ENCODE results near the gene STIM2.

The STIM2 gene

DNA sequence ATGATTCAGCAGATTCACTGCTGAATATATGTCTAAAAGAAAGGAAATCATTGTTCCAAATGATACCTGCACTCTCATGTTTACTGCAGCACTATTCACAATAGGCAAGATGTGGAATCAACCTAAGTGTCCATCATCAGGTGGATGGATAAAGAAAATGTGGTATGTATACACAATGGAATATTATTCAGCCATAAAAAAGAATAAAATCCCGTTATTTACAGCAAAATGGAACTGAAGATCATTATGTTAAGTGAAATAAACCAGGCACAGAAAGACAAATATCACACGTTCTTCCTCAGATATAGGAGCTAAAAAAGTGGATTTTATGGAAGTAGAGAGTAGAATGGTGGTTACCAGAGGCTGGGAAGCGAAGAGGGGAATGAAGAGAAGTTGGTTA is 130.4 kb downstream of the STIM2 start:
- Histone ChIP-seq H3K4me1 (ENCODE audit: control insufficient read depth in 2 of 2, insufficient read depth in 1 of 2, low read depth in 1 of 2, low read length in 2 of 2) (peaks cover 7 to 9% of the 10 kb centered on the region in 2 donors), H4K91ac (ENCODE audit: low read depth, low read length, poor library complexity) (no peak overlapping the region), H3K4ac (ENCODE audit: low read length) (no peak overlapping the region)

DNA sequence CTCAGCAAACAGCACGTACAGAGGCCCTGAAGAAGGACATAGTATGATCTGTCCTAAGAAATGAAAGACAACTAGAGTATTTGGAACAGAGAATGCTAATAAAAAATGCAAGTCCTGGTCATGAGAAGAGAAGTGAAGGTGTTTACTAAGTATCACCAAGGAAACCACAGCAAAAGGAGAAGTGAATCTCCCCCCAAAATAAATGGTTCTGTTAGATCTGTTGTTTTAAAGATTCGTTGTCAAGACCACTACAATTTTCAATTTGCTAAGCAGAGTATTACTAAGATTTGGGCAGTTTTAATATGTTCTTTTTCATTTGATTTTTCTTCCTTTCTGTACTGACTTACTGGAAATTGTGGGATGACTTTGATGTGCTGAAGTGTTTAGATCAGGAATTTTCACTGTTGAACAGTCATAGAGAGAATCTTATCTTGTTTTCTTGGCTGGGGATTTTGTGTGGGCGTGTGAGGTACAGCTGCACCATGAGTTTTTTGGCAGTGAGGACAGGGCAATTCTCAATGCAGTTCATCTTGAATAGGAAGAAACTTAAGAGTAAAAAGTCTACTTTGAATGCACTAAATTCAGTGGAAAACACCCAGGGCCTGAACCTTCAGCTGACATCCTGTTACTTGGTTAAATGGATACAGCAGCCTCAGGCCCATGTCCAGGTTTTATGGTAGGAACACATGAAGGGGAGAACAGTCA is 132.2 kb downstream of the STIM2 start:
- Histone ChIP-seq H3K79me1 (ENCODE audit: low read depth, low read length) (peaks cover 1% of the 10 kb centered on the region), H3K4me1 (ENCODE audit: control insufficient read depth in 2 of 2, insufficient read depth in 1 of 2, low read depth in 1 of 2, low read length in 2 of 2) (peaks cover 5% of the 10 kb centered on the region in 2 donors), H3K4ac (ENCODE audit: low read length) (no peak overlapping the region), H2AK5ac (ENCODE audit: low read depth, low read length) (no peak overlapping the region), H3K36me3 (replicated peaks in 1 of 2; ENCODE audit: control insufficient read depth in 2 of 2, insufficient read depth in 2 of 2, low read length in 2 of 2) (peaks cover 0 to 18% of the 10 kb centered on the region in 2 donors), H4K8ac (ENCODE audit: low read depth, low read length) (no peak overlapping the region), H4K91ac (ENCODE audit: low read depth, low read length, poor library complexity) (no peak overlapping the region), H3K4me3 (ENCODE audit: low read length in 2 of 2) (no peak overlapping the region), H3K14ac (ENCODE audit: low read length) (no peak overlapping the region), H3K27me3 (ENCODE audit: control insufficient read depth in 3 of 3, insufficient read depth in 3 of 3, low read depth in 1 of 3, low read length in 3 of 3) (no peaks in the 10 kb centered on the region), H2AFZ (ENCODE audit: low read length) (no peak overlapping the region), H3K27ac (replicated peaks; ENCODE audit: low read length) (no peak overlapping the region), H2BK12ac (ENCODE audit: low read length) (no peak overlapping the region), H2BK15ac (ENCODE audit: low read length) (no peak overlapping the region), H3K18ac (ENCODE audit: low read length) (no peak overlapping the region), H2BK5ac (ENCODE audit: low read length) (no peak overlapping the region), H2BK120ac (ENCODE audit: low read depth, low read length) (no peak overlapping the region), H3K9ac (ENCODE audit: low read depth, low read length, poor library complexity) (no peak overlapping the region), H3K4me2 (ENCODE audit: insufficient read depth, low read length, poor library complexity, severe bottlenecking) (no peak overlapping the region), H3K9me3 (replicated peaks in 1 of 2; ENCODE audit: control insufficient read depth in 2 of 2, insufficient read depth in 1 of 2, low read depth in 1 of 2, low read length in 2 of 2) (peaks cover 0 to 3% of the 10 kb centered on the region in 2 donors), H3K23ac (ENCODE audit: low read depth, low read length, poor library complexity) (no peak overlapping the region)
- DNase-seq (ENCODE audit: low spot score) = no peak
- WGBS, 2 donors (ENCODE audit: extremely low coverage in 2 of 2, insufficient read length in 2 of 2, insufficient replicate concordance in 1 of 2) = no CpG with 5 or more reads among the region's 3 CpGs

More for the DNA sequence above, 130.4 kb downstream of the STIM2 start:
- H3K79me1 ChIP-seq (ENCODE audit: low read depth, low read length) = peaks cover 1% of the 10 kb centered on the region
- H4K8ac ChIP-seq (ENCODE audit: low read depth, low read length) = no peak overlapping the region
- H3K9me3 ChIP-seq (replicated peaks in 1 of 2; ENCODE audit: control insufficient read depth in 2 of 2, insufficient read depth in 1 of 2, low read depth in 1 of 2, low read length in 2 of 2) = peaks cover 0 to 3% of the 10 kb centered on the region in 2 donors
- H3K36me3 ChIP-seq (replicated peaks in 1 of 2; ENCODE audit: control insufficient read depth in 2 of 2, insufficient read depth in 2 of 2, low read length in 2 of 2) = peaks cover 0 to 6% of the 10 kb centered on the region in 2 donors
- no peak overlapping the region for H3K9ac ChIP-seq (ENCODE audit: low read depth, low read length, poor library complexity)
- H3K27me3 ChIP-seq (ENCODE audit: control insufficient read depth in 3 of 3, insufficient read depth in 3 of 3, low read depth in 1 of 3, low read length in 3 of 3) = no peaks in the 10 kb centered on the region
- no peak overlapping the region for H2BK5ac ChIP-seq (ENCODE audit: low read length)
- no peak overlapping the region for H3K27ac ChIP-seq (replicated peaks; ENCODE audit: low read length)
- no peak overlapping the region for H3K4me3 ChIP-seq (ENCODE audit: low read length in 2 of 2)
- H2BK12ac ChIP-seq (ENCODE audit: low read length) = no peak overlapping the region
- no CpG with 5 or more reads among the region's 3 CpGs for WGBS, 2 donors (ENCODE audit: extremely low coverage in 2 of 2, insufficient read length in 2 of 2, insufficient replicate concordance in 1 of 2)
- H3K18ac ChIP-seq (ENCODE audit: low read length) = no peak overlapping the region
- no peak overlapping the region for H3K14ac ChIP-seq (ENCODE audit: low read length)
- no peak for DNase-seq (ENCODE audit: low spot score)
- H2BK120ac ChIP-seq (ENCODE audit: low read depth, low read length) = no peak overlapping the region
- H2AFZ ChIP-seq (ENCODE audit: low read length) = no peak overlapping the region
- H3K23ac ChIP-seq (ENCODE audit: low read depth, low read length, poor library complexity) = no peak overlapping the region
- H2AK5ac ChIP-seq (ENCODE audit: low read depth, low read length) = no peak overlapping the region
- H2BK15ac ChIP-seq (ENCODE audit: low read length) = no peak overlapping the region
- no peak overlapping the region for H3K4me2 ChIP-seq (ENCODE audit: insufficient read depth, low read length, poor library complexity, severe bottlenecking)

DNA sequence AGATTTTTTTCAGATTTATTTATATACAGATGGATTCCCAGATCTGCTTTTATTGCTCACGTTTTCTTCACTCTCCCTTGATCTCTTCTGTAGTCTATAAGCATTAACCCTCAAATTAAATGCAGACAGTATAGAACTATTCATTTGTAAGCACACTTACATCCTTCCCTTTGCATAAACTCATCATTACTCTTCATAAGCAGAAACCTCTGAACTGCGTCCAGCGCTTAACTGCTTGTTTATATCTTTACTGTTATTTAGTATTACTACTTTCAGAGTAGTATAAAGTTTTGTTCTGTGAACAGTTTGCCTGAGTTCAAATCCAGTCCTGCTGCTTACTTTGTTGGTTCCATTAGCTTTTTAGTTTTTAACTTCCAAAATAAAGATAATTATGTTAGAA is 132.9 kb downstream of the STIM2 start:
- Histone ChIP-seq H3K9ac (ENCODE audit: low read depth, low read length, poor library complexity) (no peak overlapping the region), H4K91ac (ENCODE audit: low read depth, low read length, poor library complexity) (no peak overlapping the region), H4K8ac (ENCODE audit: low read depth, low read length) (no peak overlapping the region), H2AK5ac (ENCODE audit: low read depth, low read length) (no peak overlapping the region), H2AFZ (ENCODE audit: low read length) (no peak overlapping the region), H2BK15ac (ENCODE audit: low read length) (no peak overlapping the region), H3K27me3 (ENCODE audit: control insufficient read depth in 3 of 3, insufficient read depth in 3 of 3, low read depth in 1 of 3, low read length in 3 of 3) (no peaks in the 10 kb centered on the region), H2BK120ac (ENCODE audit: low read depth, low read length) (no peak overlapping the region), H2BK5ac (ENCODE audit: low read length) (no peak overlapping the region), H3K4me2 (ENCODE audit: insufficient read depth, low read length, poor library complexity, severe bottlenecking) (no peak overlapping the region), H3K23ac (ENCODE audit: low read depth, low read length, poor library complexity) (no peak overlapping the region), H2BK12ac (ENCODE audit: low read length) (no peak overlapping the region), H3K4ac (ENCODE audit: low read length) (no peak overlapping the region), H3K79me1 (ENCODE audit: low read depth, low read length) (peaks cover 1% of the 10 kb centered on the region), H3K36me3 (replicated peaks in 1 of 2; ENCODE audit: control insufficient read depth in 2 of 2, insufficient read depth in 2 of 2, low read length in 2 of 2) (peaks cover 0 to 18% of the 10 kb centered on the region in 2 donors), H3K14ac (ENCODE audit: low read length) (no peak overlapping the region), H3K18ac (ENCODE audit: low read length) (no peak overlapping the region), H3K27ac (replicated peaks; ENCODE audit: low read length) (no peak overlapping the region), H3K4me3 (ENCODE audit: low read length in 2 of 2) (no peak overlapping the region), H3K9me3 (replicated peaks in 1 of 2; ENCODE audit: control insufficient read depth in 2 of 2, insufficient read depth in 1 of 2, low read depth in 1 of 2, low read length in 2 of 2) (peaks cover 0 to 3% of the 10 kb centered on the region in 2 donors), H3K4me1 (ENCODE audit: control insufficient read depth in 2 of 2, insufficient read depth in 1 of 2, low read depth in 1 of 2, low read length in 2 of 2) (peaks cover 5% of the 10 kb centered on the region in 2 donors)
- no peak for DNase-seq (ENCODE audit: low spot score)
- no CpG with 5 or more reads among the region's 3 CpGs for WGBS, 2 donors (ENCODE audit: extremely low coverage in 2 of 2, insufficient read length in 2 of 2, insufficient replicate concordance in 1 of 2)

DNA sequence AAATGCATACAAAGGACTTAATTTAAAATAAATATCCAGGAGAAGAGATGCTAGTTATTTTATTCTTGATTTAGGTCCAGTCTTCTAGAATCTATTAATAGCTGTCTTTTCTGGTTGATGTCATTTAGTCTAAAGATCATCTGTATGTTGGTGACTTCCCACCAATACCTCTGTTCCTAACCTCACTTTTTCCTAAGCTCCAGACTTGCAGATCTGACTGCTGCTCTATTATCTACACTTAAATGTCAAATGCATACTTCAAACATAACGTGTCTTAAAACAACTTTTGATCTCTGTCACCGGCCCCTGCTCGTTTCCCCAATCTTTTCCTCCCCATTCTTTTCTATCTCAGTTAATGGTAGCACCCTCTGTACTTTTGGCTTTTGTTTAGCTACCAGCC is 133.3 kb downstream of the STIM2 start:
- Histone ChIP-seq H3K4me1 (ENCODE audit: control insufficient read depth in 2 of 2, insufficient read depth in 1 of 2, low read depth in 1 of 2, low read length in 2 of 2) (peaks cover 5% of the 10 kb centered on the region in 2 donors), H3K79me1 (ENCODE audit: low read depth, low read length) (peaks cover 1% of the 10 kb centered on the region), H3K9ac (ENCODE audit: low read depth, low read length, poor library complexity) (no peak overlapping the region), H2BK120ac (ENCODE audit: low read depth, low read length) (no peak overlapping the region), H3K36me3 (replicated peaks in 1 of 2; ENCODE audit: control insufficient read depth in 2 of 2, insufficient read depth in 2 of 2, low read length in 2 of 2) (peaks cover 0 to 18% of the 10 kb centered on the region in 2 donors), H3K9me3 (replicated peaks in 1 of 2; ENCODE audit: control insufficient read depth in 2 of 2, insufficient read depth in 1 of 2, low read depth in 1 of 2, low read length in 2 of 2) (peaks cover 0 to 3% of the 10 kb centered on the region in 2 donors), H4K91ac (ENCODE audit: low read depth, low read length, poor library complexity) (no peak overlapping the region), H3K4ac (ENCODE audit: low read length) (no peak overlapping the region), H3K27me3 (ENCODE audit: control insufficient read depth in 3 of 3, insufficient read depth in 3 of 3, low read depth in 1 of 3, low read length in 3 of 3) (no peaks in the 10 kb centered on the region), H2BK5ac (ENCODE audit: low read length) (no peak overlapping the region), H3K23ac (ENCODE audit: low read depth, low read length, poor library complexity) (no peak overlapping the region), H2AFZ (ENCODE audit: low read length) (no peak overlapping the region), H3K14ac (ENCODE audit: low read length) (no peak overlapping the region), H4K8ac (ENCODE audit: low read depth, low read length) (no peak overlapping the region), H2AK5ac (ENCODE audit: low read depth, low read length) (no peak overlapping the region), H3K4me3 (ENCODE audit: low read length in 2 of 2) (no peak overlapping the region), H2BK15ac (ENCODE audit: low read length) (no peak overlapping the region), H2BK12ac (ENCODE audit: low read length) (no peak overlapping the region), H3K27ac (replicated peaks; ENCODE audit: low read length) (no peak overlapping the region), H3K4me2 (ENCODE audit: insufficient read depth, low read length, poor library complexity, severe bottlenecking) (no peak overlapping the region), H3K18ac (ENCODE audit: low read length) (no peak overlapping the region)
- no CpG with 5 or more reads among the region's 3 CpGs for WGBS, 2 donors (ENCODE audit: extremely low coverage in 2 of 2, insufficient read length in 2 of 2, insufficient replicate concordance in 1 of 2)
- DNase-seq (ENCODE audit: low spot score) = no peak
